AG09309 (cell line): ENCODE data around the gene TPM1.

Experiments used
- DNase-seq: peaks from one replicate; pipeline ENCODE4 v3.0.0-alpha.2; 2010; ENCODE audit warnings: low read depth
- H3K4me3 ChIP-seq: 2 replicates; pipeline ENCODE4 v1.5.1; 2011; ENCODE audit warnings: mild to moderate bottlenecking, low read depth, low read length, moderate library complexity; ENCODE audit not compliant: control insufficient read depth
- TF ChIP-seq, protein P1 (sequence below): IDR thresholded peaks from 2 replicates; pipeline ENCODE4 v1.5.1; 2011; ENCODE audit warnings: mild to moderate bottlenecking, low read depth, low read length, inconsistent platforms; ENCODE audit not compliant: insufficient read depth, control insufficient read depth; ENCODE audit errors: missing control alignments

TPM1 gene

DNA sequence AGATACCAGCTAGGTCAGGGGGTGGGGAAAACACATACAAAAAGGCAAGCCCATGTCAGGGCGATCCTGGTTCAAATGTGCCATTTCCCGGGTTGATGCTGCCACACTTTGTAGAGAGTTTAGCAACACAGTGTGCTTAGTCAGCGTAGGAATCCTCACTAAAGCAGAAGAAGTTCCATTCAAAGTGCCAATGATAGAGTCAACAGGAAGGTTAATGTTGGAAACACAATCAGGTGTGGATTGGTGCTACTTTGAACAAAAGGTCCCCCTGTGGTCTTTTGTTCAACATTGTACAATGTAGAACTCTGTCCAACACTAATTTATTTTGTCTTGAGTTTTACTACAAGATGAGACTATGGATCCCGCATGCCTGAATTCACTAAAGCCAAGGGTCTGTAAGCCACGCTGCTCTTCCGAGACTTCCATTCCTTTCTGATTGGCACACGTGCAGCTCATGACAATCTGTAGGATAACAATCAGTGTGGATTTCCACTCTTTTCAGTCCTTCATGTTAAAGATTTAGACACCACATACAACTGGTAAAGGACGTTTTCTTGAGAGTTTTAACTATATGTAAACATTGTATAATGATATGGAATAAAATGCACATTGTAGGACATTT lies 28.9 kb downstream of the TPM1 start:
- DNase-seq, result no peak
- H3K4me3 ChIP-seq, result no peak overlapping the region
- TF ChIP-seq, protein P1, sequence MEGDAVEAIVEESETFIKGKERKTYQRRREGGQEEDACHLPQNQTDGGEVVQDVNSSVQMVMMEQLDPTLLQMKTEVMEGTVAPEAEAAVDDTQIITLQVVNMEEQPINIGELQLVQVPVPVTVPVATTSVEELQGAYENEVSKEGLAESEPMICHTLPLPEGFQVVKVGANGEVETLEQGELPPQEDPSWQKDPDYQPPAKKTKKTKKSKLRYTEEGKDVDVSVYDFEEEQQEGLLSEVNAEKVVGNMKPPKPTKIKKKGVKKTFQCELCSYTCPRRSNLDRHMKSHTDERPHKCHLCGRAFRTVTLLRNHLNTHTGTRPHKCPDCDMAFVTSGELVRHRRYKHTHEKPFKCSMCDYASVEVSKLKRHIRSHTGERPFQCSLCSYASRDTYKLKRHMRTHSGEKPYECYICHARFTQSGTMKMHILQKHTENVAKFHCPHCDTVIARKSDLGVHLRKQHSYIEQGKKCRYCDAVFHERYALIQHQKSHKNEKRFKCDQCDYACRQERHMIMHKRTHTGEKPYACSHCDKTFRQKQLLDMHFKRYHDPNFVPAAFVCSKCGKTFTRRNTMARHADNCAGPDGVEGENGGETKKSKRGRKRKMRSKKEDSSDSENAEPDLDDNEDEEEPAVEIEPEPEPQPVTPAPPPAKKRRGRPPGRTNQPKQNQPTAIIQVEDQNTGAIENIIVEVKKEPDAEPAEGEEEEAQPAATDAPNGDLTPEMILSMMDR, result no peak

DNA sequence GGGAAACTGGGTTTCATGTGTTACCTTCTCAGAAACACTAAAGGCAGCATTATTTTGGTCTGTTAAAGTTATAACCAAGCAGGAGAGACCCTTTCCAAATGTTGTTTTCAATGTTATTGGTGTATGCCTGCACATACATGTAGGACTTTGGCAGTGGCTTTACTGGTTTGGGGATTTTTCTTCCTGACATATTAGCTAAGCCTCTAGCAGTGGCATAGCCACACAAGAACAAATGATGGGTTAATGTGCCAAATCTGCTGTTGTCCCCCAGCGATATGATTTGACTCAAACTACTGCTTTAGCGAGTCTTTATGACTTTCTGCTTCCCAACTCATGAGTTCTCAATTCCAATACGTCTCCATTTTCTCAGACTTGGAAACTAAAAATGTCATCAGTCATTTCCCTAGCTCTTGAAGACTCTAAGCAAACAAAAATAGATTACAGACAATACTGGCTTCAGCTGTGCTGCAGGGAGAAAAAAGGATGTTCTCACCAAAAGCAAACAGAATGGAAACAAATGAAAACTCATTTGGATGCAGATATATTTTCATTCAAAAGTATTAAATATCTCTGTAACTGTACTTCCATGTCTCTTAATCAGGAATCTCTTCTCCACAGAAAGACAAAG lies 29.6 kb downstream of the TPM1 start:
- no peak for DNase-seq
- TF ChIP-seq, protein P1, result no peak

GRCh38 chr15:63072809-63073277 lies 30.3 kb downstream of the TPM1 start:
- H3K4me3 ChIP-seq, result no peak overlapping the region
- TF ChIP-seq, protein P1, result no peak
- DNase-seq, result no peak

More for the DNA sequence above, 29.6 kb downstream of the TPM1 start:
- no peak overlapping the region for H3K4me3 ChIP-seq

- no peak overlapping the region for H3K4me3 ChIP-seq
- TF ChIP-seq, protein P1, result no peak
- no peak for DNase-seq
These were observed 31.1 kb downstream of the TPM1 start for GRCh38 chr15:63073497-63074172.

- H3K4me3 ChIP-seq, result no peak overlapping the region
- TF ChIP-seq, protein P1, result no peak
- DNase-seq, result no peak
These were observed 32.8 kb downstream of the TPM1 start for GRCh38 chr15:63075015-63075983.
